Measurements from ENCODE around the gene MTMR2. TPM values are rescaled to one million over a fixed set of nuclear protein-coding genes. Genes with fewer than 3 reads are reported as not detected.
A peak's percentile ranks its signal among the peaks of the same experiment; 100 is the strongest.

The MTMR2 gene
- total and polyA plus RNA-seq, 3 experiments from 2014 or later, result 17.2 to 50.1 (median 46.4) TPM

- no peaks in the 10 kb centered on the region for H3K9me3 Mint-ChIP-seq
- H3K9me3 ChIP-seq (ENCODE audit: low read length), result no peaks in the 10 kb centered on the region
- H3K27ac ChIP-seq (ENCODE audit: low read depth, low read length), result no peak overlapping the region
- no peak overlapping the region for H3K4me3 Mint-ChIP-seq
- H3K27ac Mint-ChIP-seq, result peak overlapping the region in 2 of 8 donors; percentile 10 to 29
- DNase-seq, result no peak
- H3K27me3 ChIP-seq (ENCODE audit: insufficient read depth, low read length, poor library complexity, severe bottlenecking), result no peaks in the 10 kb centered on the region
- ChIA-PET POLR2A (interaction anchor here (0.7 kb wide), 1 partner anchor 53 kb away, joined by 3 read pairs; no protein-coding TSS in a partner anchor), CTCF (interaction anchor here (1.0 to 1.6 kb wide), 2 partner anchors 13 to 493 kb away, joined by 3 to 9 read pairs; partner anchors contain the start of gene MAML2)
- no peak overlapping the region for H3K4me3 ChIP-seq (ENCODE audit: low read length)
- H3K4me1 ChIP-seq (ENCODE audit: insufficient read depth, low read length), result no peaks in the 10 kb centered on the region
- H3K4me1 Mint-ChIP-seq, result no peaks in the 10 kb centered on the region
- H3K36me3 ChIP-seq (ENCODE audit: insufficient read depth, low read length), result no peaks in the 10 kb centered on the region
- peaks cover 0 to 48% (median 9%) of the 10 kb centered on the region in 3 donors for H3K36me3 Mint-ChIP-seq
- no peaks in the 10 kb centered on the region for H3K27me3 Mint-ChIP-seq
Observed at GRCh38 chr11:95850137-95850536, 73.8 kb downstream of the MTMR2 start.

GRCh38 chr11:95849087-95849825, 74.7 kb downstream of the MTMR2 start:
- H3K27ac Mint-ChIP-seq, result peak overlapping the region in 1 of 8 donors; percentile 50
- ChIA-PET CTCF (interaction anchor here (0.6 to 1.6 kb wide), 4 partner anchors 13 to 546 kb away, joined by 3 to 9 read pairs (median 4); partner anchors contain the start of genes CCDC82, JRKL and MAML2), POLR2A (interaction anchor here (0.7 kb wide), 1 partner anchor 52 kb away, joined by 3 read pairs; no protein-coding TSS in a partner anchor)
- Histone ChIP-seq H3K9me3 (ENCODE audit: low read length) (no peaks in the 10 kb centered on the region), H3K4me3 (ENCODE audit: low read length) (no peak overlapping the region), H3K4me1 (ENCODE audit: insufficient read depth, low read length) (no peaks in the 10 kb centered on the region), H3K27me3 (ENCODE audit: insufficient read depth, low read length, poor library complexity, severe bottlenecking) (no peaks in the 10 kb centered on the region), H3K27ac (ENCODE audit: low read depth, low read length) (no peak overlapping the region), H3K36me3 (ENCODE audit: insufficient read depth, low read length) (peaks cover 7% of the 10 kb centered on the region)
- DNase-seq, result no peak
- peaks cover 0 to 53% (median 9%) of the 10 kb centered on the region in 3 donors for H3K36me3 Mint-ChIP-seq
- no peaks in the 10 kb centered on the region for H3K27me3 Mint-ChIP-seq
- H3K4me1 Mint-ChIP-seq, result no peaks in the 10 kb centered on the region
- H3K4me3 Mint-ChIP-seq, result no peak overlapping the region
- no peaks in the 10 kb centered on the region for H3K9me3 Mint-ChIP-seq

- Mint-ChIP-seq H3K9me3 (no peaks in the 10 kb centered on the region), H3K27ac (no peak overlapping the region), H3K4me1 (no peaks in the 10 kb centered on the region), H3K36me3 (peaks cover 0 to 65% (median 11%) of the 10 kb centered on the region in 3 donors), H3K4me3 (no peak overlapping the region), H3K27me3 (no peaks in the 10 kb centered on the region)
- no peak overlapping the region for H3K27ac ChIP-seq (ENCODE audit: low read depth, low read length)
- DNase-seq, result no peak
- H3K36me3 ChIP-seq (ENCODE audit: insufficient read depth, low read length), result peaks cover 7% of the 10 kb centered on the region
- ChIA-PET CTCF (interaction anchor here (0.7 kb wide), 1 partner anchor 444 kb away, joined by 3 read pairs; no protein-coding TSS in a partner anchor), POLR2A (no interaction called here)
- no peaks in the 10 kb centered on the region for H3K27me3 ChIP-seq (ENCODE audit: insufficient read depth, low read length, poor library complexity, severe bottlenecking)
- no peak overlapping the region for H3K4me3 ChIP-seq (ENCODE audit: low read length)
- H3K9me3 ChIP-seq (ENCODE audit: low read length), result no peaks in the 10 kb centered on the region
- H3K4me1 ChIP-seq (ENCODE audit: insufficient read depth, low read length), result no peaks in the 10 kb centered on the region
Observed at GRCh38 chr11:95845167-95845566, 78.7 kb downstream of the MTMR2 start.

- H3K27me3 ChIP-seq (ENCODE audit: insufficient read depth, low read length, poor library complexity, severe bottlenecking), result no peaks in the 10 kb centered on the region
- no peak overlapping the region for H3K4me3 ChIP-seq (ENCODE audit: low read length)
- peaks cover 0 to 81% (median 15%) of the 10 kb centered on the region in 3 donors for H3K36me3 Mint-ChIP-seq
- peak; percentile 10 to 69 (median 42) for DNase-seq
- no peaks in the 10 kb centered on the region for H3K27me3 Mint-ChIP-seq
- no peak overlapping the region for H3K27ac ChIP-seq (ENCODE audit: low read depth, low read length)
- no peaks in the 10 kb centered on the region for H3K4me1 ChIP-seq (ENCODE audit: insufficient read depth, low read length)
- H3K36me3 ChIP-seq (ENCODE audit: insufficient read depth, low read length), result peaks cover 18% of the 10 kb centered on the region
- CTCF ChIA-PET, result interaction anchor here (0.6 to 2.7 kb wide), 16 partner anchors 8 to 627 kb away, joined by 3 to 20 read pairs (median 4); partner anchors contain the start of genes CCDC82, CEP57, JRKL and MAML2
- peak overlapping the region in 6 of 8 donors; percentile 14 to 73 (median 50) for H3K27ac Mint-ChIP-seq
- H3K4me1 Mint-ChIP-seq, result no peaks in the 10 kb centered on the region
- no peaks in the 10 kb centered on the region for H3K9me3 ChIP-seq (ENCODE audit: low read length)
- POLR2A ChIA-PET, result interaction anchor here (1.5 kb wide), 1 partner anchor 554 kb away, joined by 3 read pairs; the partner anchor contains the start of genes CCDC82 and JRKL
- no peak overlapping the region for H3K4me3 Mint-ChIP-seq
- H3K9me3 Mint-ChIP-seq, result no peaks in the 10 kb centered on the region
Observed at GRCh38 chr11:95835768-95836488, 88.0 kb downstream of the MTMR2 start.

- Mint-ChIP-seq H3K36me3 (peaks cover 0 to 84% (median 15%) of the 10 kb centered on the region in 3 donors), H3K27ac (no peak overlapping the region), H3K27me3 (no peaks in the 10 kb centered on the region), H3K9me3 (no peaks in the 10 kb centered on the region), H3K4me3 (no peak overlapping the region), H3K4me1 (no peaks in the 10 kb centered on the region)
- Histone ChIP-seq H3K27me3 (ENCODE audit: insufficient read depth, low read length, poor library complexity, severe bottlenecking) (no peaks in the 10 kb centered on the region), H3K4me3 (ENCODE audit: low read length) (no peak overlapping the region), H3K27ac (ENCODE audit: low read depth, low read length) (no peak overlapping the region), H3K9me3 (ENCODE audit: low read length) (no peaks in the 10 kb centered on the region), H3K4me1 (ENCODE audit: insufficient read depth, low read length) (no peaks in the 10 kb centered on the region), H3K36me3 (ENCODE audit: insufficient read depth, low read length) (peaks cover 18% of the 10 kb centered on the region)
- ChIA-PET POLR2A (interaction anchor here (1.5 kb wide), 1 partner anchor 555 kb away, joined by 3 read pairs; the partner anchor contains the start of genes CCDC82 and JRKL), CTCF (interaction anchor here (0.8 to 2.7 kb wide), 10 partner anchors 8 to 628 kb away, joined by 3 to 20 read pairs (median 4); partner anchors contain the start of genes CEP57 and MAML2)
- no peak for DNase-seq
Observed at GRCh38 chr11:95835351-95835750, 88.6 kb downstream of the MTMR2 start.

- no peak overlapping the region for H3K27ac ChIP-seq (ENCODE audit: low read depth, low read length)
- no peak for DNase-seq
- Mint-ChIP-seq H3K9me3 (no peaks in the 10 kb centered on the region), H3K36me3 (peaks cover 0 to 78% (median 20%) of the 10 kb centered on the region in 3 donors), H3K27ac (peak overlapping the region in 2 of 8 donors; percentile 69 to 72), H3K27me3 (no peaks in the 10 kb centered on the region), H3K4me1 (no peaks in the 10 kb centered on the region), H3K4me3 (no peak overlapping the region)
- H3K4me3 ChIP-seq (ENCODE audit: low read length), result no peak overlapping the region
- peaks cover 18% of the 10 kb centered on the region for H3K36me3 ChIP-seq (ENCODE audit: insufficient read depth, low read length)
- ChIA-PET CTCF (interaction anchor here (1.8 kb wide), 1 partner anchor 569 kb away, joined by 3 read pairs; no protein-coding TSS in a partner anchor), POLR2A (no interaction called here)
- no peaks in the 10 kb centered on the region for H3K4me1 ChIP-seq (ENCODE audit: insufficient read depth, low read length)
- no peaks in the 10 kb centered on the region for H3K27me3 ChIP-seq (ENCODE audit: insufficient read depth, low read length, poor library complexity, severe bottlenecking)
- no peaks in the 10 kb centered on the region for H3K9me3 ChIP-seq (ENCODE audit: low read length)
Observed at GRCh38 chr11:95833378-95833777, 90.5 kb downstream of the MTMR2 start.

GRCh38 chr11:95832763-95833162, 91.1 kb downstream of the MTMR2 start:
- no peak for DNase-seq
- Mint-ChIP-seq H3K4me1 (no peaks in the 10 kb centered on the region), H3K36me3 (peaks cover 0 to 78% (median 23%) of the 10 kb centered on the region in 3 donors), H3K27ac (peak overlapping the region in 3 of 8 donors; percentile 1 to 25 (median 5)), H3K9me3 (no peaks in the 10 kb centered on the region), H3K27me3 (no peaks in the 10 kb centered on the region), H3K4me3 (no peak overlapping the region)
- Histone ChIP-seq H3K27me3 (ENCODE audit: insufficient read depth, low read length, poor library complexity, severe bottlenecking) (no peaks in the 10 kb centered on the region), H3K4me3 (ENCODE audit: low read length) (no peak overlapping the region), H3K9me3 (ENCODE audit: low read length) (no peaks in the 10 kb centered on the region), H3K27ac (ENCODE audit: low read depth, low read length) (no peak overlapping the region), H3K4me1 (ENCODE audit: insufficient read depth, low read length) (no peaks in the 10 kb centered on the region), H3K36me3 (ENCODE audit: insufficient read depth, low read length) (peaks cover 18% of the 10 kb centered on the region)
- ChIA-PET POLR2A (no interaction called here), CTCF (interaction anchor here (0.7 to 1.8 kb wide), 2 partner anchors 11 to 570 kb away, joined by 3 read pairs; no protein-coding TSS in a partner anchor)

Data from CD8-positive, alpha-beta memory T cell (primary cell).